NB4 (cell line): ENCODE data around the gene MRPS7.

ENCODE experiments used
- CTCF ChIP-seq: IDR thresholded peaks from one replicate; pipeline ENCODE4 v1.5.1; 2012; ENCODE audit warnings: low read depth, low read length
- MAX ChIP-seq: IDR thresholded peaks from 2 replicates; pipeline ENCODE4 v1.6.1; 2011; ENCODE audit warnings: low read depth, low read length
- POLR2A ChIP-seq: IDR thresholded peaks from 2 replicates; pipeline ENCODE4 v1.6.1; 2011; ENCODE audit warnings: mild to moderate bottlenecking; ENCODE audit not compliant: insufficient read length; ENCODE audit errors: extremely low read depth

- TF ChIP-seq CTCF (no peak), POLR2A (no peak), MAX (no peak)
Observed at GRCh38 chr17:75225016-75225415, 36.7 kb upstream of the MRPS7 start.
